ENCODE measurements around the gene LRRC26. TPM values are rescaled to one million over a fixed set of nuclear protein-coding genes. Genes with fewer than 3 reads are reported as not detected.
"Not testable (repeated sequence)": the region's sequence is repeated elsewhere in the genome, so short reads cannot be mapped to it uniquely, and the experiment has no call there.

LRRC26 gene
- total and polyA plus RNA-seq, 5 donors from 2014 or later = not detected

DNA sequence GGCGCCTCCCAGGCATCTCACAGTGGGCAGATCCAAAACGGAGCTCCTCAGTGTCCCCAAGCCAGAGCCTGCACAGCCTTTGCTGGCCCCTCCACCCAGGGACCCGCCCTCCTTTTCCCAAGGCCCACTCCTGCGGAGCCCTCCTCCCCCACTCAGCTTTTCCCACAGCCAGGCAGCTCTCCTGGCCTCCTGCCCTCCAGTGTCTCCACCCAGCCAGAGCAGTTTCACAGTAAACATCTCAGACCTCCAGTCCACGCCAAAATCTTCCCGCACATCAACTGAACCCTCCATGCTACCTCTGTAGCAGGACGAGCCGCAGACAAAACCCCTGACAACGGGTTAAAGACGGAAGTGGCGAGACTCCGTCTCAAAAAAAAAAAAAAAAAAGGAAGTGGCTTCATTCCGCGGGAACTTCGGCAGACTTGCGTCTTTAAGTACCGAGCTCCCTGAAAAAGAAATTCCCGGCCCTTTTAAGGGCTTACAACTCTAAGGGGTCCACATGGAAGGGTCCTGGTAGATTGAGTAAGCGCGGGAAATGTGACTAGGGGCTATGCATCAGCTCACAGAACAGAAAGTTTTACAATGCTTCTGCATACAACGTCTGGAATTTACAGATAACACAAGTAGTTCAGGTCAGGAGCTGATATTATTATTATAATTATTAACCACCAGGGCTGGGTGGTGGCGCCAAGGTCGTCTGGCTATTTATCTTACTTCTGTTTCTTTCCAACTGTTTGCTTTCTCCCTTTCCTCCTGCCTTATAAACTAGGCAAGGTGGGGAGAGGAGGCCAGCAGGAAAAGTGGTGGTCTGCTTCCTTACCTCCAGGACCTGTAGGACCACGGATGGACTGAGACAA is 42.3 kb downstream of the LRRC26 start:
- peaks cover 9 to 36% (median 23%) of the 10 kb centered on the region in 4 donors for H3K4me1 Mint-ChIP-seq
- no peaks in the 10 kb centered on the region for H3K36me3 Mint-ChIP-seq
- H3K27me3 Mint-ChIP-seq = peaks cover 7% of the 10 kb centered on the region
- Histone ChIP-seq H3K9me3 (ENCODE audit: control insufficient read depth in 2 of 2, low read length in 2 of 2) (no peaks in the 10 kb centered on the region), H3K36me3 (ENCODE audit: control insufficient read depth, insufficient read depth, low read length) (no peaks in the 10 kb centered on the region), H3K27ac (ENCODE audit: insufficient read depth, low read length, poor library complexity, severe bottlenecking) (peak overlapping the region; percentile 84), H3K27me3 (ENCODE audit: control insufficient read depth, insufficient read depth, low read length) (no peaks in the 10 kb centered on the region), H3K4me1 (ENCODE audit: control insufficient read depth, insufficient read depth, low read length, poor library complexity, severe bottlenecking) (peaks cover 30% of the 10 kb centered on the region), H3K4me3 (ENCODE audit: low read depth, low read length) (peak overlapping the region; percentile 76)
- peak overlapping the region; percentile 91 to 94 (median 94) for H3K4me3 Mint-ChIP-seq
- ATAC-seq (ENCODE audit: low read depth in 2 of 2) = no peak
- DNase-seq = peak; percentile 22 to 75 (median 39)
- H3K27ac Mint-ChIP-seq = peak overlapping the region; percentile 94 to 98 (median 97)
- peaks cover 0 to 1% (median 0%) of the 10 kb centered on the region in 7 donors for H3K9me3 Mint-ChIP-seq

DNA sequence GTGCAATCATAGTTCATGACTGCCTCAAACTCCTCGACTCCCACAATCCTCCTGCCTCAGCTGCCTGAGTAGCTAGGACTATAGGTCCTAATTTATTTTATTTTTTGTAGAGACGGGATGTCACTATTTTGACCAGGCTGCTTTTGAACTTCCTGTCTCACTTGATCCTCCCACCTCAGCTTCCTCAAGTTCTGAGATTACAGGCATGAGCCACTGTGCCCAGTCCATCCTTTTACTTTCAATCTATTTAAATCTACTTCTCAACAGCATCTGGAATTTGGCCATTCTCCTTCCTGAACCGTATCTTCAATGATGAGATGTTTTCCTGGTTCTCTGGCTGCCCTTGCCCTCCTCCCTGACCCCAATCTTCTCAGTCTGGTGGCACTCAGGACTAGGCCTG is 43.1 kb downstream of the LRRC26 start:
- H3K27me3 Mint-ChIP-seq = peaks cover 7% of the 10 kb centered on the region
- no peaks in the 10 kb centered on the region for H3K36me3 Mint-ChIP-seq
- peak overlapping the region; percentile 76 for H3K4me3 ChIP-seq (ENCODE audit: low read depth, low read length)
- H3K36me3 ChIP-seq (ENCODE audit: control insufficient read depth, insufficient read depth, low read length) = no peaks in the 10 kb centered on the region
- peak overlapping the region; percentile 84 for H3K27ac ChIP-seq (ENCODE audit: insufficient read depth, low read length, poor library complexity, severe bottlenecking)
- DNase-seq (no peak), ATAC-seq (ENCODE audit: low read depth in 2 of 2) (no peak)
- H3K27ac Mint-ChIP-seq = peak overlapping the region; percentile 94 to 98 (median 94)
- H3K4me1 Mint-ChIP-seq = peaks cover 9 to 36% (median 23%) of the 10 kb centered on the region in 4 donors
- H3K9me3 ChIP-seq (ENCODE audit: control insufficient read depth in 2 of 2, low read length in 2 of 2) = no peaks in the 10 kb centered on the region
- no peaks in the 10 kb centered on the region for H3K27me3 ChIP-seq (ENCODE audit: control insufficient read depth, insufficient read depth, low read length)
- peaks cover 30% of the 10 kb centered on the region for H3K4me1 ChIP-seq (ENCODE audit: control insufficient read depth, insufficient read depth, low read length, poor library complexity, severe bottlenecking)
- H3K9me3 Mint-ChIP-seq = peaks cover 0 to 1% (median 0%) of the 10 kb centered on the region in 7 donors
- H3K4me3 Mint-ChIP-seq = peak overlapping the region; percentile 91 to 94 (median 94)

DNA sequence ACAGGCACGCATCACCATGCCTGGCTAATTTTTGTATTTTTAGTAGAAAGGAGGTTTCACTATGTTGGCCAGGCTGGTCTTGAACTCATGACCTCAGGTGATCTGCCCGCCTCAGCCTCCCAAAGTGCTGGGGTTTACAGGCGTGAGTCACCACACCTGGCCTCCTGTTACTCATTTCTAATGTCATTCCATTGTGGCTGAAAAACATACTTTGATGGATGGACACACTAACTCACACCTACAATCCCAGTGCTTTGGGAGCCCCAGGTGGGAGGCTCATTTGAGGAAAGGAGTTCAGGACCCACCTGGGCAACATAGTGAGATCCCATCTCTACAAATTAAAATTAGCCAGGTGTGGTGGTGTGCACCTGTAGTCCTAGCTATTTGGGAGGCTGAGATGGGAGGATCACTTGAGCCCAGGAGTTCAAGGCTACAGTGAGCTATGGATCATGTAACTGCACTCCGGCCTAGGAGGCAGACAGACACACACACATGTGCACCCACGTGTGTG is 45.8 kb downstream of the LRRC26 start:
- not testable (repeated sequence) for ATAC-seq (ENCODE audit: low read depth in 2 of 2); H3K27ac Mint-ChIP-seq; H3K36me3 ChIP-seq (ENCODE audit: control insufficient read depth, insufficient read depth, low read length); H3K9me3 ChIP-seq (ENCODE audit: control insufficient read depth in 2 of 2, low read length in 2 of 2); H3K27me3 Mint-ChIP-seq; H3K9me3 Mint-ChIP-seq; H3K27ac ChIP-seq (ENCODE audit: insufficient read depth, low read length, poor library complexity, severe bottlenecking); H3K27me3 ChIP-seq (ENCODE audit: control insufficient read depth, insufficient read depth, low read length); H3K36me3 Mint-ChIP-seq; DNase-seq; H3K4me3 ChIP-seq (ENCODE audit: low read depth, low read length); H3K4me3 Mint-ChIP-seq
- peaks cover 9 to 34% (median 26%) of the 10 kb centered on the region in 4 donors for H3K4me1 Mint-ChIP-seq
- peaks cover 25% of the 10 kb centered on the region for H3K4me1 ChIP-seq (ENCODE audit: control insufficient read depth, insufficient read depth, low read length, poor library complexity, severe bottlenecking)

DNA sequence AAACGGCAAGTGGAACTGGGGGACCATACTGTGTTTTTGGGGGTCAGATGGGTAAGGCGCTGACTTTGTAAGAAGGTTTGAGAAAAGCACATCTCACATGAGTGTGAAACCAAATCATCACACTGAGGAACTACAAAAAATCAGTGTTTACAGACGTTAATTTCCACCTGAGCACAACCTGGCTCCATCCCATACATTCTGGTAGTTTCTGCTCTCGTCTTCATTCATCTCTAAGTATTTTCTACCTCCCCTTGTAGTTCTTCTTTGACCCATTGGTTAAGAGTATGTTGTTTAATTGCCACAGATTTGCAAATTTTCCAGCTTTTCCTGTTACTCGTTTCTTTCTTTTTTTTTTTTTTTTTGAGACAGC is 46.4 kb downstream of the LRRC26 start:
- Histone ChIP-seq H3K9me3 (ENCODE audit: control insufficient read depth in 2 of 2, low read length in 2 of 2) (no peaks in the 10 kb centered on the region), H3K36me3 (ENCODE audit: control insufficient read depth, insufficient read depth, low read length) (no peaks in the 10 kb centered on the region), H3K27me3 (ENCODE audit: control insufficient read depth, insufficient read depth, low read length) (no peaks in the 10 kb centered on the region), H3K4me1 (ENCODE audit: control insufficient read depth, insufficient read depth, low read length, poor library complexity, severe bottlenecking) (peaks cover 20% of the 10 kb centered on the region), H3K4me3 (ENCODE audit: low read depth, low read length) (no peak overlapping the region), H3K27ac (ENCODE audit: insufficient read depth, low read length, poor library complexity, severe bottlenecking) (no peak overlapping the region)
- Mint-ChIP-seq H3K4me1 (peaks cover 9 to 30% (median 23%) of the 10 kb centered on the region in 4 donors), H3K36me3 (no peaks in the 10 kb centered on the region), H3K27ac (no peak overlapping the region), H3K27me3 (peaks cover 2% of the 10 kb centered on the region), H3K9me3 (peaks cover 0 to 1% (median 0%) of the 10 kb centered on the region in 7 donors), H3K4me3 (no peak overlapping the region)
- DNase-seq (no peak), ATAC-seq (ENCODE audit: low read depth in 2 of 2) (no peak)

DNA sequence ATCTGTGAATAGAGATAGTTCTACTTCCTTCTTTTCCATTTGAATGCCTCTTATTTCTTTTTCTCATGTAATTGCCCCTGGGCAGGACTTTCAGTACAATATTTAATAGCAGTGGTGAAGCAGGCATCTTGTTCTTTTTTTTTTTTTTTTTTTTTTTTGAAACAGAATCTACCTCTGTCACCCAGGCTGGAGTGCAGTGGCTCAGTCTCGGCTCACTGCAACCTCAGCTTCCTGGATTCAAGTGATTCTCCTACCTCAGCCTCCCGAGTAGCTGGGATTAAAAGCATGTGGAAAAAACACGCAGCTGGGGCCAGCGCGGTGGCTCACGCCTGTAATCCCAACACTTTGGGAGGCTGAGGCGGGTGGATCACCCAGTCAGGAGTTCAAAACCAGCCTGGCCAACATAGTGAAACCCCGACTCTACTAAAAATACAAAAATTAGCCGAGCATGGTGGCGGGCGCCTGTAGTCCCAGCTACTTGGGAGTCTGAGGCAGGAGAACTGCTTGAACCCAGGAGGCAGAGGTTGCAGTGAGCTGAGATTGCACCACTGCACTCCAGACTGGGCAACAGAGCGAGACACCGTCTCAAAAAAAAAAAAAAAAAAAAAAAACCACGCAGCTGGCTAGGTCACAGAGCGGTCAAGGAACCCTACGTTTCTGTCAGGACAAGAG is 46.9 kb downstream of the LRRC26 start:
- Mint-ChIP-seq H3K4me3 (peak overlapping the region in 1 of 4 donors; percentile 47), H3K4me1 (peaks cover 9 to 25% (median 18%) of the 10 kb centered on the region in 4 donors)
- not testable (repeated sequence) for H3K27ac ChIP-seq (ENCODE audit: insufficient read depth, low read length, poor library complexity, severe bottlenecking); DNase-seq; H3K27me3 Mint-ChIP-seq; H3K4me3 ChIP-seq (ENCODE audit: low read depth, low read length); H3K36me3 ChIP-seq (ENCODE audit: control insufficient read depth, insufficient read depth, low read length); H3K36me3 Mint-ChIP-seq; H3K9me3 ChIP-seq (ENCODE audit: control insufficient read depth in 2 of 2, low read length in 2 of 2); H3K9me3 Mint-ChIP-seq; H3K27ac Mint-ChIP-seq; H3K27me3 ChIP-seq (ENCODE audit: control insufficient read depth, insufficient read depth, low read length); ATAC-seq (ENCODE audit: low read depth in 2 of 2)
- H3K4me1 ChIP-seq (ENCODE audit: control insufficient read depth, insufficient read depth, low read length, poor library complexity, severe bottlenecking) = peaks cover 15% of the 10 kb centered on the region

DNA sequence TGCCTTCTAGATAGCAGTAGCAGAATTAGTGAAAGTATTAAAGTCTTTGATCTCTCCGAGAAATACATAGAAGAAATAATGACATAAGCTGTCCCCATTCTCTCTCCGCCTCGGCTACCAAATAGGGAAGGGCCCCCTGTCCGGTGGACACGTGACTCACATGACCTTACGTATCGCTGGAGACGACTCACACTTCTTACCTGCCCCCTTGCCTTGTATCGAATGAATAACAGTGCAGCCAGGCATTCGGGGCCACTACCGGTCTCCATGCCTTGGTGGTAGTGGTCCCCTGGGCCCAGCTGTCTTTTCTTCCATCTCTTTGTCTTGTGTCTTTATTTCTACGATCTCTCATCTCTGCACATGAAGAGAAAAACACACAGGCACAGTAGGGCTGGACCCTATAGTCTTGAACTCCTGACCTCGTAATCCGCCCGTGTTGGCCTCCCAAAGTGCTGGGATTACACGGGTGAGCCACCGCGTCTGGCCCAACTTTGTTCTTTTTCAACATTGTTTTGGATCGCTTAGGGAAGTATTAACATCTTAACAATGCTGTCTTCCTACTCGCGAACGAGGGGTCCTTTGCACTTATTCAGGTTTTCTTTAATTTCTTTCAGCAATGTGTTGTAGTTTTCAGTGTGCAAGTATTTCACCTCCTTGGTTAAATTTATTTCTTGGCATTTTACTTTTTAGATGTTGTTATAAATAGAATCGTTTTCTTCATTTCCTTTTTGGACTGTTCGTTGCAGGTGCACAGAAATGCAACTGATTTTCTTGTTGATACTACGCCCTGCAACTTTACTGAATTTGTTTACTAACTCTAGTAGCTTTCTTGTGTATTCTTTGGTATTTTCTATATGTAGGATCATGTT is 47.7 kb downstream of the LRRC26 start:
- peak overlapping the region in 1 of 4 donors; percentile 47 for H3K4me3 Mint-ChIP-seq
- not testable (repeated sequence) for ATAC-seq (ENCODE audit: low read depth in 2 of 2); H3K4me3 ChIP-seq (ENCODE audit: low read depth, low read length); H3K36me3 Mint-ChIP-seq; H3K27me3 ChIP-seq (ENCODE audit: control insufficient read depth, insufficient read depth, low read length); H3K27me3 Mint-ChIP-seq; H3K4me1 ChIP-seq (ENCODE audit: control insufficient read depth, insufficient read depth, low read length, poor library complexity, severe bottlenecking); H3K9me3 Mint-ChIP-seq; DNase-seq; H3K27ac ChIP-seq (ENCODE audit: insufficient read depth, low read length, poor library complexity, severe bottlenecking); H3K27ac Mint-ChIP-seq; H3K36me3 ChIP-seq (ENCODE audit: control insufficient read depth, insufficient read depth, low read length); H3K9me3 ChIP-seq (ENCODE audit: control insufficient read depth in 2 of 2, low read length in 2 of 2)
- H3K4me1 Mint-ChIP-seq = peaks cover 4 to 17% (median 12%) of the 10 kb centered on the region in 4 donors
